HG02981 (cell line): ENCODE data around the gene FGF21.
"Not testable (repeated sequence)": the region's sequence is repeated elsewhere in the genome, so short reads cannot be mapped to it uniquely, and the experiment has no call there.

Experiments
- ATAC-seq: cut with Tn5 transposase; IDR thresholded peaks from one replicate; pipeline ENCODE4 v1.9.1; 2021; ENCODE audit warnings: mild to moderate bottlenecking, moderate library complexity; ENCODE audit not compliant: unreplicated experiment

FGF21 gene

GRCh38 chr19:48755084-48755641 lies at the start of gene FGF21:
Gene FGF21 (plus strand): TSS chr19:48755524. CDS start chr19:48756237, 713 bp downstream.
- ATAC-seq = no peak

GRCh38 chr19:48708471-48708870 lies 46.9 kb upstream of the FGF21 start:
- ATAC-seq = no peak

- ATAC-seq = no peak
Measured at GRCh38 chr19:48711106-48711662, 44.1 kb upstream of the FGF21 start.

GRCh38 chr19:48713041-48713863 lies 42.1 kb upstream of the FGF21 start:
- no peak for ATAC-seq

- ATAC-seq = peak; percentile 89
Measured at GRCh38 chr19:48713864-48714755, 41.2 kb upstream of the FGF21 start.

- no peak for ATAC-seq
Measured at GRCh38 chr19:48714759-48715675, 40.3 kb upstream of the FGF21 start.

GRCh38 chr19:48715681-48716171 lies 39.6 kb upstream of the FGF21 start:
- no peak for ATAC-seq

- ATAC-seq = no peak
Measured at GRCh38 chr19:48716562-48717291, 38.6 kb upstream of the FGF21 start.

- ATAC-seq = not testable (repeated sequence)
Measured at GRCh38 chr19:48718106-48718505, 37.2 kb upstream of the FGF21 start.

GRCh38 chr19:48718711-48719231 lies 36.6 kb upstream of the FGF21 start:
- ATAC-seq = no peak

GRCh38 chr19:48719263-48720171 lies 35.8 kb upstream of the FGF21 start, which contains the start of gene MAMSTR:
Gene MAMSTR (minus strand): TSS chr19:48719725. CDS start chr19:48719031, 694 bp downstream.
- ATAC-seq = no peak

GRCh38 chr19:48720251-48720612 lies 35.1 kb upstream of the FGF21 start:
- ATAC-seq = no peak

GRCh38 chr19:48720613-48721296 lies 34.6 kb upstream of the FGF21 start:
- ATAC-seq = peak; percentile 78

- ATAC-seq = no peak
Measured at GRCh38 chr19:48722196-48722708, 33.1 kb upstream of the FGF21 start.

- no peak for ATAC-seq
Measured at GRCh38 chr19:48724796-48725753, 30.2 kb upstream of the FGF21 start.

GRCh38 chr19:48726556-48726955 lies 28.8 kb upstream of the FGF21 start:
- ATAC-seq = no peak
